Measurements from ENCODE around the gene ZEB2. TPM values are rescaled to one million over a fixed set of nuclear protein-coding genes. Genes with fewer than 3 reads are reported as not detected.
"Not testable (repeated sequence)": the region's sequence is repeated elsewhere in the genome, so short reads cannot be mapped to it uniquely, and the experiment has no call there.

The ZEB2 gene
- total RNA-seq, 1 donor from 2014 or later = 164 TPM

DNA sequence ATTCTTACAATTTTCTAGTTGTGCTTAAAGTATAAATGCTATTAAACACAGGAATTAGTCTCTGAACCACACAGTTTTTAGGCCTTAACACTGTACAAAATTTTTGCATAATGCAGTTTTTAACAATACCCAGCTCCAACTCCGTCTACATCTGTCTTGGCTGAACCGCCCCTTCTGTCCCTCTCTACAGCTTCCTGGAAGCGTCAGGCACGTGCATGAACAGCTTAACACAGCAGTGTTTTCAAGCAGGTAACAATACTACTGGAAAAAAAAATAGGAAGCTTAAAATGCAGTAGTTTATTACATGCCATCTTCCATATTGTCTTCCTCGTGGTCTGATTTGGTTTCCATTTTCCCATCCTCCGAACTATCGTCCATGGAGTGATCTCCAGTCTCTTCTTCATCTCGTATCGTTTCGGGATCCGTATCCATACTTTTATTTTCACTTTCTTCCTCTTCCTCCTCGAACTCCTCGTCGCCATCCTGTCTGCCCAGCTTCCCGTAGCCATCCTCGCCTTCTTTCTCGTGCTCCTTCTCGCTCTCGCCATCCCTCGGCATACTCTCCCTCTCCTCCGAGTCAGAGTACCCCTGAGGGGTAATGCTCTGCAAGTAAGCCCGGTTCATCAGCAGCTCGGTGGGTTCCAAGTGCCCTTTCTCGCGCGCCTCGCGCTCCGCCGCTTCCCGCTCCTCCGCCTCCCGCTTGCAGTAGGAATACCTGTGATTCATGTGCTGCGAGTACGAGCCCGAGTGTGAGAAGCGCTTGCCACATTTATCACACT is 130.6 kb downstream of the ZEB2 start:
- no peak for DNase-seq (ENCODE audit: low read depth)

DNA sequence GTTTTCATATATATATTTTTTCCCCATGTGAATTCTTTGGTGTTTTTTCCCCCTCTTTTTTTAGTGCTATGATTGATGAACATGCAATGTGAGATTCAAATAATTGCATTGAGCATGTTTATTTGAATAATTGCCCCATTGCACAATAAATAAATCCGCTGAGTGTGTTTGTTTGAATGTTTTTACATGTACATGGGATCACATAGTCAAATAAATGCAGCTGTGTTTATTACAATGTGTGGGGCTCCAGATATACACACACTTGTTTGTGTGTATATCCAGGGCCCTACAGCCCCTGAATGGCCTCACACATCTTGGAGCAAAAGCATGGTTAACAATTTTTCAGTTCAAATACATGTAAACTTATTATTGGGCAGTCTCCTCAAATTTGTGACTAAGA is 134.5 kb downstream of the ZEB2 start:
- DNase-seq (ENCODE audit: low read depth) = no peak

DNA sequence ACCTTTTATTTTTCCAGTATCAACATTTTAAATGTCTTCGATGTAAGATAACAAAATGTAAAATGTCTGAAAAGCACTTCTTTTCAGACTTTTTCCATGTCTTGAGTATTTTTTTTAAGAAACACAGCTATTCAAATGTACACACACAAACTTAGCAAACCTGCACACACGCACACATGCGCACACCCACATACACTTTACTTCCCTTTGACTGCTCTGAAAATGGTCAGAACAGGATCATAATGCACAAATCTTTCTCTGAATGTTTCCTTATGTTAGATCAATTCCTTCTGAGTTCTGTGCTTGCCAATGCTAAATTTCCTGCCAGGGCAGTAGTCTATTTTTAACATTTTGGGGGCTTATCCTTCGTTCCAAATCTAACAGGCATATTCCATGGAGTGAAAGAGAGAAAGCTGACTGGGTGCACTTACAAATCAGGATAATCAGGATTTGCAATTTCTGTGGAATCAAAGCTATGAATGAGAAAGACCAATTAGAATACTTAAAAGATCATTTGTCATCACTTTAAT is 136.3 kb downstream of the ZEB2 start:
- no peak for DNase-seq (ENCODE audit: low read depth)

DNA sequence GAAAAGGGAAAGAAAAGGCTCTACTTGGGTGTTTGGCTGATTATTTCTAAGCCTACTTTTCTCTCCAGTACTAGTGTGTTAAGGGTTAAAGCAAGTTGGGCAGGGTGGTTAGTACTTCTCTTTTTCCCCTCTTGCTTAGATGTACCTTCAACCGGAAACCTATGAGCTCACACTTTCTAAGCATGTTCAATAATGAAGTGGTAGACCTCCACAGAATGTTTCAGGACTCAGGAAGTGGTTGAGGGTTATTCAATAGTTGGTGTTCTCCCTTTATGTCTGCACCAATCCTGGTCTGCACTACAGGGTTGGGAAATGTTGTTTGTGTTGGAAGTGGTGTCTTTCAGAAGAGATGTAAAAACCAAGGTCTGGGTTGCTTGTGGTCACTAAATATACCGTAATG is 137.1 kb downstream of the ZEB2 start:
- no peak for DNase-seq (ENCODE audit: low read depth)

DNA sequence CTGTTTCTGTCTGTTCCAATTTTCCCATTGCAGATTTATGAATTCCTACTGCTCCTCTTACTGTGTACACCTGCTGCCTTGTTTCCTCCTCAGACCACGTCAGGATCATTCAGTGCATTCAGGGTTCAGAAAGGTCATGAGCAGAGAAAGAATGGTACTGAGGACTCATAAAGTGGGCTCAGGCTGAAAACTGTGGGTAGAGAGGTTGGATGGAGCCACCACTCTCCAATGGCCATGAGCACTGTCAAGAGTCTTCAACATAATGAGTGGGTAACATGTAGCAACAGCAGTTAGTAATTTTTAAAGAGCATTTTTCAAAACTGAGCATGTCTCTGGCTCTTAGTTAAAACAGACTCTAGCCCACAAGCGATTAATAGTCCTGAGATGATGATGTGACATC is 138.2 kb downstream of the ZEB2 start:
- peak; percentile 30 for DNase-seq (ENCODE audit: low read depth)

DNA sequence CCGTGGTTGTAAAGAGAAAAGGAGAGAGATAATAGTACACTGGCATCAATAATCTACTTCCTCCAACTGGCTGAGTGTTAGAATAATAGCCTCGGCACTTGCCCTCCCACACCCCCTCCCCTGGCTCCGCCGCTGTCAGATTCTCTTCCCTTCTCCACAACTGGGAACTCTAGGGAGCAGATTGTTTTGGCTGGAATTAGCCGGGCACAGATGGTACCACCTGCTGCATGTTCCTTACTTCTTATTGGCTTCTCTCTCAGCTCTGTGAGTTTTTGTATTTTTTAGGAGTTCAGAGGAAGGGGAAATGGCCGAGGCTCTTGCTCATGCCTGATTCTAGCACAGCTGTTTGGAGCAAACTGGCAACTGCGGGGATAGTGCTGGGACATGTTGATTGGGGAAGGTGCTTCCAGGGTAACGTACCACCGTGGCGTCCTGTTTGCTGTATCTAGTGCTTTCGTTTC is 140.0 kb downstream of the ZEB2 start:
- peak; percentile 86 for DNase-seq (ENCODE audit: low read depth)

DNA sequence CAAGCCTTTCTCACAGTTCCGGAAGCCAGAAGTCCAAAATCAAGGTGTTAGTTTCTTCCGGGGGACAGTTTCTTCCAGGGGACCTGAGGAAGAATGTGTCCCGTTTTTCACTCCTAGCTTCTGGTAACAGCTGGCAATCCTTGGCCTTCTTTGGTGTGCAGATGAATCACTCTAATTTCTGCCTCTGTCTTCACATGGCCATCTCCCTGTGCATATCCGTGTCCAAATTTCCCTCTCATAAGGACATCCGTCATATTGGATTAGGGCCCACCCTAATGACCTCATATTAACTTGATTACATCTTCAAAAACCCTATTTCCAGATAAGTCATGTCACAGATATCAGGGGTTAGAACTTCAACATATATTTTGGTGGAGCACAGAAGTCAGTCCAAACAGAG is 141.4 kb downstream of the ZEB2 start:
- peak; percentile 46 for DNase-seq (ENCODE audit: low read depth)

DNA sequence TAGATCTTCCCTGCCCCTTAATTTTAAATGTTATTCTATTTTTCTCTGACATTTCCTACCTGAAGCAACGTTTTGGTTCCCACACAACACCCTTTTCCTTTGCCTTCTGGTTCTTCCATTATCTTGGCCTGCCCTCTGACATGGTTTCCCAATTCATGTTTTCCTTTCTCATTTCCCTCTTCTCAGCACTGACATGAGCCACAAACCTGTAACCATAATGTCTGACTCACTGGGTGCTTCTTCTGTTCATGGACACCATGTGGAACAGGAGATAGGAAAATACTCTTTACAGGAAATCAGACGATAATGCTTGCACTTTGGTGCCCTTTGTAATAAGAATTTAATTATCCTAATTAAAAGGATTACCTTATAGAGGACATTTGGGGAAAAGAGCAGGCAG is 142.0 kb downstream of the ZEB2 start:
- DNase-seq (ENCODE audit: low read depth) = no peak

DNA sequence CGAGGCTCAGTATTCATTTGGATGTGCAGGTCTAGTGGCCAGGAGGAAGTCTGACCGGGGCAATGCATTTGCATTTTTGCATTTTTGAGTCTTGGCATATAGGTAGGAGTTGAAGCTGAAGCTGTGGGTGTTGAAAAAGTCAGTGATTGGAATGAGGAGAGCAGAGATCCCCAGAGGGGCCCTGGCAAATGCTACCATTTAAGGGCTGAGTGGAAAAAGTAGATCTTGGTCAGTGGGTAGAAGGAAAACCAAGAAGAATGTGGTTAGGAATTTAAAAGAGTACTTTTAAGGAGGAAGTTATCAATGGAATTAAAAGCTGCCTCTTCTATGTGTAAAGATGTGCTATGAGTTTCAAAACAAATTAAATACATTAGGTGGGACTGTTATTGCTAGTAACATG is 143.0 kb downstream of the ZEB2 start:
- no peak for DNase-seq (ENCODE audit: low read depth)

DNA sequence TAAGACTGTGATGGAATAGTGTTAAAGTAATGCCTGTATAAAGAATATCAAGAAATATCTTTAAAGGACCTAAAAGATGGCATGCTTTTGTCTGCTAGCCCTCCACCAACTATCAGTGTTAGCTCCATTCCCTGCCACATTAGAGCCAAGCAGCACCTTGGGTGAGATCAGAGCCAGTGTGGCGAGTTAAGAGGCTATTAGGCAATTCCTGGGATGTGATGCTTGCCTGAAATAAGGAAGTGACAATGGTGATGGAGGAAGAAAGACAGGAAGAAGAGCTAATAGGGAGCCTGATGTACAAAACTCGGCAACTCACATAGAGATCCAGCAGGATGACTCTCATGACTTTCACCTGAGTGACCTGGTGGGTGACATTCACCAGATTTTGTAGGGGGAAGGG is 143.5 kb downstream of the ZEB2 start:
- DNase-seq (ENCODE audit: low read depth) = no peak

DNA sequence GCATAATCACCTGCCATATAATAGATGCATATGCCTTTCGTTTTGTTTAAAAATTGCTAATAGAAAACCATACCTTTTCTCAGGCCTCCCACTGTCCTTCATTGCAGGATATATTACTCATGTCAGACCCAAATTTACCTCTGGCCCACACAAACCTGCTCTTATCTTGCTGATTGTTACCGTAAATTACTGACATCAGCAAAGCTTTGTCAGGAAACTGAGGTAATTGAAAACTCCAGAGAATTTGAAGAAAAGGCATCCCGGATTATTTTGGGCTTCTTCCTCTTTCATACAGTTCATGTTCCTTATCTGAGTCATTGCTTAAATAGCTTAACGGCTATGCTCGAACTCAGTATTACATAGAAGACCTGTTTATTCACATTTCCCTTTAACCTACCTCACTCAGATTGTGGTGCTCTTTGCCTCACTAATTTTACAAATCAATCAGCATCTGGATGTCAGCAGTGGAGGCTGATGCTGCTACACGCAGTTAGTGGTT is 145.7 kb downstream of the ZEB2 start:
- no peak for DNase-seq (ENCODE audit: low read depth)

DNA sequence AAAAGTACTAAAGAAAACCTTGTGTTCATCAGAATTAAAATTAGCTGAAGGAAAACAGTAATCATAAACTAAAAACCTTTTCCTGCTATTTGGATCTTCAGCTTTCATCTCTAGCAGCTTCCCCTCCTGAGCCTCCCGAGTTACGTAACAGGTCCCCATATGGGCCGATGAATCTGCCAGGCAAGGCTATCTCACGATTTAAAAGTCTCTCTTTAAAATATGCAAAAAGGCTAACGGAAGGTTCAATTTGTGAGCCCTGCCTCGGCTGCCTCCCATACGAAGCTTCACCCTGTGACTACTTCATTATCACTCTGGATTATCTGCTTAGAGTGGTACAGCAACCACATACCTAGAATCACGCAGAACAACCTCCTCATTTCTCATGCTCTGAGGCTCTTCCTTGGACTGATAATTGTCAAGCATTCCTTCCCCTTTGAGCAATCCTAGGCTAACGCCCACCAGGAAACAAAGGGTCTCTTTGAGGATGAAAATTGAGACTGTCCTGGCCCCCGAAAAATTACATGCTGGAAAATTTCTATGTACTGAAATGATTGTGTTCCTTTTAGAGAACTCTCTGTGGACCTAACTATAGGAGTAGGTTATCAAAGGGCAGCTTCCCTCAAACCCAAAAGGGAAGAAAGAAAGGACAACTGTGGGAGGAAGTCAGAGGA is 147.4 kb downstream of the ZEB2 start:
- no peak for DNase-seq (ENCODE audit: low read depth)

DNA sequence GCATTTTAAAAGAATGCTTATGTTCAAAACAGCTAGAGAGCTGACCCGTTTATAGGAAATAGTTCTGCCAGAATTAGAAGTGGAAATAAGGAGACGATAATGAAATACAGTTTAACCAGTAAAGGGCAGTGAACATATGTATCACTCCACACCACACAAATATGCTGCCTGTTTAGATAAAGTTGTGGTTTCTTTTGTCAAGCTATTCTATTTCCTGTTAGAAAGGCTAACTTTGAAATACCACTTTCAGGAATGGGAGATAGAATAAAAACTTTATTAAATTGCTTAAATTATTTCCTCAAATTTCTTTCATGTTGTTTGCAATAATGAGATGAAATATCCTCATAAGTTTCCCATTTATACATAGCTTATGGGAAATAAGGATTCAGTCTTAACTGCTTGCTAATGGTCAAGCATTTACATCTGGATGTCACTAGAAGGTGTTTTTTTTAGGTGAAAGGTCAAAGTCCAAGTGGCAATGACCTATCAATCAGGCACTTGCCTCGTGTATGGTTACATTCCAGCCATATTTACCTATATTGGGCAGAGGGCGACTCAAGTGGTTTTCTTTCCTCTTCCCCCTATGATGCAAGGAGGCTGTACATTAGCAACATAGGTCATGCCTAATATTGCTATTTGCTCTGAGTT is 148.9 kb downstream of the ZEB2 start:
- DNase-seq (ENCODE audit: low read depth) = no peak

DNA sequence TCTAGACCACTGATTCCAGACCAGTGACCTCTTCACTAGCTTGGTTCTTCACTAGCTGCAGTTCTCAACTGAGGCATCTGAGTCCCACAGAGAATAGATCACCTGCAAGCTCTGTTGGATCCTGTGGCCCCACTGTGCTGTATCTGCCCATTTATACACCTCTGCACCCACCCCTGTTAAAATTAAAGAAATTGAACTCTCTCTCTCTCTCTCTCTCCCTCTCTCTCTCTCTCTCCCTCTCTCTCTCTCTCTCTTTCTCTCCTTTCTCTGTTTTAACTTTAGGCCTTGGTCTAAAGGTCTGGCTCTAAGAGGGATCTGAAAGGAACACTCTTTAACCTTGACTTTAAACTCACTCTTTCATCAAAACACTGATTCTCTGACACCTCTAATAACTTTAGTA is 150.5 kb downstream of the ZEB2 start:
- DNase-seq (ENCODE audit: low read depth) = no peak

DNA sequence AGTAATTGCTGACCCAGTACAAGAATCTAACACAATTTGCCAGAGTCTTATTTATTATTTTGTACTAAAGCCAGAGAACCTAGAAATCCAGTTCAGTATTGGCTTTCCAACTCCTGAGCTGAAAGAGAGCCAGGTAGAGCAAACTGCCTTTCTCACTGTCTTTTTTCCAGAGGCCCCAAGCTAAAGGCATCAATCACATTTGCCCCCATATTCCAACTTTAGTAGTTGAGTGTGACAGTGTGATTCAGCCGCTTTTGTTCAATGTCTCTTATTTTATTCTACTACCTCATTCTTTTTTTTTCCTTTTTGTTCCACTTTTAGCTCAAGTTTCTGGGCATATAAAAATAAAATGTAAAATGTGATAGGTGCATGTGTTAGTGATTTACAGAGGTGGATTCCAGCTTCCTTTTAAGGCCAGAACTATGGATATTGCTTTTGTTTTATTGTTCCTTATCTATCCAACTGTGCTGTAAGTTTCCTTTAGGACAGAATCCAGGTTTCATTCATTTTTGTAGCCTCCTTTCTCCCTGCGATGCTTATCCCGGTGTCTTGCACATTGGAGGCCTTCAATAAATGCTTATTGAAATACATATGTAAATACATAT is 153.0 kb downstream of the ZEB2 start:
- DNase-seq (ENCODE audit: low read depth) = no peak

DNA sequence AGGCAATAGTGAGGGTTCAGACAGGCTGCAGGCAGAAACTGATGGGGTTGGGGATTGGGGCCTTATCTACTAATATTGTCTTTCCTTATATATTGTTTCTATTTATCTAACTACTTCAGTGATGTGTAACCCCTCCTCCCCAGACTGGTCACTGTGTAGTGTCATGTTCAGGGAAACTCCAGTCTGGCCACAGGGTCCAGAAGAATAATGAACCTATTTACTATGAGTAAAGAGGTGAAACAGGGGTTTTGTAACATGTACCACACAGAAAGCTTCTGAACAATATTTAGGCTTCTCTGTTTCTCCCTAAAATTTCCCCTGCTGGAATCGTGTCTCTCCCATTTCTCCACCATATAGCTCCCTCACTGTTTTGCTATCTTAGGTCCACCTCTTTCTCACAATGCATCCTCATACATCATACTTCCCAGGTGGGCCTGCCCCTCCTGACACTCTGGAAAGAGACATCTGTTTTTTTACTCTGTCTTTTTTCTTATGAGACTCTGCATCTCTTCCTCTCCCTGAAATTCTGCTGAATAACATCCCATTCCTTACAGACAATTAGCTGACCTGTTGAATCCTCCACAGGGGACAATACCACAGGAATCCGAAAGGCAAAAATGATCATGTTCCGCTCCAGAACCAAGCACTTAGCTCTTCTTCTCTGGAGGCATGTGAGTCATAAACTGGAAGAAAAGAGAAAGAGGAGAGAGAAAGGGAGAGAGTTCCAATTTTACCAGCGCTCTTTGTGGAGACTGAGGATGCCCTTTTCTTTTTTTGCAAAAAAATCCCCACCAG is 154.8 kb downstream of the ZEB2 start:
- DNase-seq (ENCODE audit: low read depth) = no peak

DNA sequence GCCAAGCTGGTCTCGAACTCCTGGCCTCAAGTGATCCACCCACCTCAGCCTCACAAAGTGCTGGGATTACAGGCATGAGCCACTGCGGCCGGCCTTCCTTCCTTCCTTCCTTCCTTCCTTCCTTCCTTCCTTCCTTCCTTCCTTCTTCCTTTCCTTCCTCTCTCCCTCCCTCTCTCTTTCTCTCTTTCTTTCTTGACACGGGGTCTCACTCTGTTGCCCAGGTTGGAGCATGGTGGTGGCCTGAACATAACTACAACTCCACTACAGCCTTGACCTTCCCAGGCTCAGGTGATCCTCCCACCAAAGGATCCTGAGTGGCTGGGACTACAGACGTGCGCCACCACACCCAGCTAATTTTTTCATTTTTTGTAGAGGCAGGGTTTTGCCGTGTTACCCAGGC is 155.7 kb downstream of the ZEB2 start:
- not testable (repeated sequence) for DNase-seq (ENCODE audit: low read depth)

DNA sequence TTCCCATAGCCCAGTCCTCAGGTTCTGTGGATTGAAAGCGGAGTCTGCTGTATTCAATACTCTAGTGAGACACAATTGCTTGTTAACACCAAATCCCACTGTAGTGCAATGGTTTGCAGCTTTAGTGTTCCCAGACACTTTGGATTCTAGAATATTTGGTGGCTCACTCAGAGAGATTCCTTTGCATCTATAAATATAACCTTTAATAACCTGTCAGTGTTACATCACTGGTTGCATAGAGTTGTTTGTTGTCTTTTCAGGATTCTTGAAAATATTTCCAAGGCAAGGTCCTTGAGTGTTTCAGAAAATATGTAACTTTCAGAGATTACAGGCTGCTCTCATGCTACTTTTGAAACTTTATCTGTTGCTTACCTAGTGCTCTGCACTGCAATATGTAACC is 157.5 kb downstream of the ZEB2 start:
- no peak for DNase-seq (ENCODE audit: low read depth)

DNA sequence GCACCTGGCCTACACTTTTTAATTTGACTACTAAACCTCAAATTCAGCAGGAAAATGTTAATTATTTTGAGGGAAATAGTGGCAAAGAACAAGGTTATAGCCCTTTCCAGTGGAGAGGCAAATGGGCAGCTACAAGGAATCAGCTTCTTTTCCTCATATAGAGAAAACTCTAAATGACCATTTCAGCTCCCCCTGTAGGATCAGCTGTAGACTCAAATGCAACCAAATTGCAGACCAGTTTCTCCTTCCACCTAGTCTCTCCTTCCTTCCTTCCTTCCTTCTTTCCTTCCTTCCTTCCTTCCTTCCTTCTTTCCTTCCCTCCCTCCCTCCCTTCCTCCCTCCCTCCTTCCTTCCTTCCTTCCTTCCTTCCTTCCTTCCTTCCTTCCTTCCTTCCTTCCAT is 158.2 kb downstream of the ZEB2 start:
- no peak for DNase-seq (ENCODE audit: low read depth)

DNA sequence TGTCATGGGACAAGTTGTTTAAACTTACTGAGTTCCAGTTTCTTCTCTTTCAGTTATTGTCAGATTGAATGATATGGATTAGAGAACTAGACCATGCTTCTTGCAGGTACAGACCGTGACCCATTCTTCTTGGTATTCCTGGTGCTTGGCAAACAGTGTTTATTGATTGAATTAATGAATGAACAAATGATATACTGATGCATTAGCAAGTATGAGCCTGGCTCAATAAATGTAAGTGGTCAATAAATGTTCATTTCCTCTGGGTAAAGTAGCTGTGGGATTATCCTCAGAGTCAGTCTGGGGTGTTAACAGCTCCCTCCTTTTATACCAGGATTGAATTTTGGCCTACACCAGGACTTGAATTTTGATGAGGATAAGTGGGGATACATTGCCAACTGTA is 160.2 kb downstream of the ZEB2 start:
- DNase-seq (ENCODE audit: low read depth) = no peak

Measured in myocyte (in vitro differentiated cells).